Gastroesophageal sphincter (tissue), 4 donors: ENCODE measurements around the gene OCIAD2. TPM values are rescaled to one million over a fixed set of nuclear protein-coding genes. Genes with fewer than 3 reads are reported as not detected.

Source experiments
- ATAC-seq: fragments of 150-250 bp; one replicate; pipeline ENCODE4 v1.9.1; 2016; ENCODE audit warnings: mild to moderate bottlenecking, moderate library complexity
- H3K27ac ChIP-seq, 4 donors: fragments of 200-600 bp; sonication (generic) in 3 of 4; 1 replicate in 3 of 4; 2 replicates in 1 of 4; pipeline ENCODE4 v1.5.1; 2016 to 2019
- H3K27me3 ChIP-seq: fragments of 200-600 bp; sonication (generic); one replicate; pipeline ENCODE4 v1.5.1; 2019
- H3K36me3 ChIP-seq, 2 donors: fragments of 200-600 bp; sonication (generic); one replicate each; pipeline ENCODE4 v1.5.1; 2019; ENCODE audit warnings: control low read depth in 1 of 2
- H3K4me1 ChIP-seq, 3 donors: fragments of 200-600 bp; sonication (generic); 1 replicate in 2 of 3; 2 replicates in 1 of 3; pipeline ENCODE4 v1.5.1; 2016 to 2019; ENCODE audit warnings: control low read depth in 2 of 3
- H3K4me3 ChIP-seq, 2 donors: fragments of 200-600 bp; sonication (generic); one replicate each; pipeline ENCODE4 v1.5.1; 2019; ENCODE audit warnings: mild to moderate bottlenecking in 1 of 2, moderate library complexity in 1 of 2
- H3K9me3 ChIP-seq, 3 donors: fragments of 200-600 bp; sonication (generic); one replicate each; pipeline ENCODE4 v1.5.1; 2017 to 2019; ENCODE audit warnings: control low read depth in 2 of 3
- CTCF ChIP-seq, 4 experiments: fragments of 200-600 bp in 2 of 4; fragments of 450-650 bp in 2 of 4; sonication (generic) in 1 of 4; IDR thresholded peaks; one replicate each; pipeline ENCODE4 v1.5.1; 2017 to 2019; ENCODE audit warnings: antibody characterized with exemption in 4 of 4, mild to moderate bottlenecking in 2 of 4, moderate library complexity in 2 of 4
- EP300 ChIP-seq: sonication (generic); formaldehyde crosslinking; IDR thresholded peaks from one replicate; pipeline ENCODE4 v1.6.1; 2017; ENCODE audit warnings: antibody characterized with exemption, mild to moderate bottlenecking
- POLR2A ChIP-seq, 2 donors: fragments of 450-650 bp; IDR thresholded peaks; one replicate each; pipeline ENCODE4 v1.6.1; 2017; ENCODE audit warnings: antibody characterized with exemption in 2 of 2, mild to moderate bottlenecking in 2 of 2, moderate library complexity in 1 of 2
- POLR2AphosphoS5 ChIP-seq: sonication (generic); formaldehyde crosslinking; IDR thresholded peaks from one replicate; pipeline ENCODE4 v1.6.1; 2017; ENCODE audit warnings: antibody characterized with exemption
- WGBS, 2 donors: methylation state at CpG; one replicate each; pipeline ENCODE4 v1.1.5; 2018; ENCODE audit warnings: low coverage in 1 of 2; 5-methylcytosine and 5-hydroxymethylcytosine counted together
- total RNA-seq, 4 donors: library from RNA; depleted of rRNA; stranded (reverse); fragments of >200 nt; gene quantifications; one replicate each; pipeline ENCODE4 v1.1.0, GENCODE V29; 2016

OCIAD2 gene
- 1 to 10 TPM; 2.4 to 9.3 (median 5.0) TPM for total RNA-seq

GRCh38 chr4:48906206-48907173, at the start of gene OCIAD2:
Gene OCIAD2 (minus strand): TSS chr4:48906774. CDS start chr4:48904549, 2,225 bp downstream.
- WGBS, 2 donors = 2 to 30% methylated on average over 13 of the region's 65 CpGs
- TF ChIP-seq CTCF (IDR thresholded peaks at IDR 0.05) = peak in 1 of 4 experiments; percentile 24
- TF ChIP-seq POLR2A (IDR thresholded peaks at IDR 0.05) = no peak
- Histone ChIP-seq H3K36me3 (peaks cover 0 to 11% of the 10 kb centered on the region in 2 donors), H3K4me3 (peak within 1 kb of the TSS; percentile 49 to 73), H3K27me3 (peaks cover 8% of the 10 kb centered on the region), H3K4me1 (peaks cover 0 to 17% (median 4%) of the 10 kb centered on the region in 3 donors), H3K27ac (peak within 1 kb of the TSS in 2 of 4 donors; percentile 14 to 64), H3K9me3 (no peaks in the 10 kb centered on the region)
- ATAC-seq = peak; percentile 57

- TF ChIP-seq CTCF (IDR thresholded peaks at IDR 0.05) (no peak), EP300 (no peak), POLR2A (IDR thresholded peaks at IDR 0.05) (no peak), POLR2AphosphoS5 (no peak)
- H3K27me3 ChIP-seq = no peaks in the 10 kb centered on the region
- no peaks in the 10 kb centered on the region for H3K4me1 ChIP-seq
- peaks cover 0 to 9% (median 0%) of the 10 kb centered on the region in 3 donors for H3K9me3 ChIP-seq
- no peak for ATAC-seq
- no peaks in the 10 kb centered on the region for H3K36me3 ChIP-seq
- no peak overlapping the region for H3K4me3 ChIP-seq
- WGBS, 2 donors = 50 to 100% methylated on average over 1 to 2 of the region's 2 CpGs
- no peak overlapping the region for H3K27ac ChIP-seq
Measured at GRCh38 chr4:48954314-48954713, 47.7 kb upstream of the OCIAD2 start.

- ATAC-seq = no peak
- no peaks in the 10 kb centered on the region for H3K36me3 ChIP-seq
- 80 to 90% methylated on average over 3 to 4 of the region's 4 CpGs for WGBS, 2 donors
- H3K27me3 ChIP-seq = no peaks in the 10 kb centered on the region
- H3K4me3 ChIP-seq = no peak overlapping the region
- peaks cover 0 to 9% (median 0%) of the 10 kb centered on the region in 3 donors for H3K9me3 ChIP-seq
- H3K4me1 ChIP-seq = no peaks in the 10 kb centered on the region
- no peak for TF ChIP-seq POLR2AphosphoS5
- no peak for TF ChIP-seq EP300
- no peak for TF ChIP-seq POLR2A (IDR thresholded peaks at IDR 0.05)
- TF ChIP-seq CTCF (IDR thresholded peaks at IDR 0.05) = no peak
- no peak overlapping the region for H3K27ac ChIP-seq
Measured at GRCh38 chr4:48949518-48950219, 43.1 kb upstream of the OCIAD2 start.

GRCh38 chr4:48949086-48949485, 42.5 kb upstream of the OCIAD2 start:
- Histone ChIP-seq H3K4me1 (no peaks in the 10 kb centered on the region), H3K4me3 (no peak overlapping the region), H3K36me3 (no peaks in the 10 kb centered on the region), H3K27ac (no peak overlapping the region), H3K9me3 (peaks cover 0 to 9% (median 0%) of the 10 kb centered on the region in 3 donors), H3K27me3 (no peaks in the 10 kb centered on the region)
- no peak for ATAC-seq
- TF ChIP-seq POLR2AphosphoS5 (no peak), CTCF (IDR thresholded peaks at IDR 0.05) (no peak), POLR2A (IDR thresholded peaks at IDR 0.05) (no peak), EP300 (no peak)
